Fibroblast of villous mesenchyme (primary cell): ENCODE measurements around the gene GJA3. TPM values are rescaled to one million over a fixed set of nuclear protein-coding genes. Genes with fewer than 3 reads are reported as not detected.

Experiments used
- DNase-seq: peaks from one replicate; pipeline ENCODE4 v3.0.0-alpha.2; 2010; ENCODE audit warnings: low read depth
- H3K4me3 ChIP-seq: 2 replicates; pipeline ENCODE4 v1.5.1; 2011; ENCODE audit warnings: low read depth, mild to moderate bottlenecking, low read length
- CTCF ChIP-seq: IDR thresholded peaks from 2 replicates; pipeline ENCODE4 v1.5.1; 2012; ENCODE audit warnings: low read depth, mild to moderate bottlenecking, low read length; ENCODE audit not compliant: insufficient read depth
- total RNA-seq: library from RNA; depleted of rRNA; stranded (reverse); fragments of >200 nt; gene quantifications from 2 replicates; pipeline ENCODE4 v1.2.3, GENCODE V29; 2012

Gene GJA3
- total RNA-seq, 1 donor: 0.43 TPM

- no peak for TF ChIP-seq CTCF
- H3K4me3 ChIP-seq: no peak overlapping the region
- DNase-seq: no peak
Observed at GRCh38 chr13:20150561-20150960, 10.3 kb downstream of the GJA3 start.

GRCh38 chr13:20149762-20150161, 11.1 kb downstream of the GJA3 start:
- no peak for DNase-seq
- H3K4me3 ChIP-seq: no peak overlapping the region
- no peak for TF ChIP-seq CTCF

- DNase-seq: no peak
- H3K4me3 ChIP-seq: no peak overlapping the region
- no peak for TF ChIP-seq CTCF
Observed at GRCh38 chr13:20148501-20149183, 12.2 kb downstream of the GJA3 start.

GRCh38 chr13:20146381-20146780, 14.5 kb downstream of the GJA3 start:
- H3K4me3 ChIP-seq: no peak overlapping the region
- TF ChIP-seq CTCF: no peak
- DNase-seq: no peak

GRCh38 chr13:20145521-20145920, 15.3 kb downstream of the GJA3 start:
- no peak for DNase-seq
- H3K4me3 ChIP-seq: no peak overlapping the region
- TF ChIP-seq CTCF: no peak

- DNase-seq: no peak
- TF ChIP-seq CTCF: no peak
- no peak overlapping the region for H3K4me3 ChIP-seq
Observed at GRCh38 chr13:20144141-20144850, 16.6 kb downstream of the GJA3 start.
